ENCODE results near the gene KBTBD13. TPM values are rescaled to one million over a fixed set of nuclear protein-coding genes. Genes with fewer than 3 reads are reported as not detected.

Gene KBTBD13
- total RNA-seq, 1 donor from 2014 or later: not detected

- peak; percentile 77 for DNase-seq (ENCODE audit: low spot score)
- Mint-ChIP-seq H3K4me3 (no peak overlapping the region), H3K36me3 (peaks cover 1% of the 10 kb centered on the region), H3K27ac (peak overlapping the region; percentile 33), H3K9me3 (peaks cover 2% of the 10 kb centered on the region), H3K27me3 (ENCODE audit: insufficient read depth, low read depth) (peaks cover 19% of the 10 kb centered on the region), H3K4me1 (peaks cover 26% of the 10 kb centered on the region)
- TF ChIP-seq EZH2 (IDR thresholded peaks at IDR 0.05): no peak
- TF ChIP-seq, protein P1, sequence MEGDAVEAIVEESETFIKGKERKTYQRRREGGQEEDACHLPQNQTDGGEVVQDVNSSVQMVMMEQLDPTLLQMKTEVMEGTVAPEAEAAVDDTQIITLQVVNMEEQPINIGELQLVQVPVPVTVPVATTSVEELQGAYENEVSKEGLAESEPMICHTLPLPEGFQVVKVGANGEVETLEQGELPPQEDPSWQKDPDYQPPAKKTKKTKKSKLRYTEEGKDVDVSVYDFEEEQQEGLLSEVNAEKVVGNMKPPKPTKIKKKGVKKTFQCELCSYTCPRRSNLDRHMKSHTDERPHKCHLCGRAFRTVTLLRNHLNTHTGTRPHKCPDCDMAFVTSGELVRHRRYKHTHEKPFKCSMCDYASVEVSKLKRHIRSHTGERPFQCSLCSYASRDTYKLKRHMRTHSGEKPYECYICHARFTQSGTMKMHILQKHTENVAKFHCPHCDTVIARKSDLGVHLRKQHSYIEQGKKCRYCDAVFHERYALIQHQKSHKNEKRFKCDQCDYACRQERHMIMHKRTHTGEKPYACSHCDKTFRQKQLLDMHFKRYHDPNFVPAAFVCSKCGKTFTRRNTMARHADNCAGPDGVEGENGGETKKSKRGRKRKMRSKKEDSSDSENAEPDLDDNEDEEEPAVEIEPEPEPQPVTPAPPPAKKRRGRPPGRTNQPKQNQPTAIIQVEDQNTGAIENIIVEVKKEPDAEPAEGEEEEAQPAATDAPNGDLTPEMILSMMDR (IDR thresholded peaks at IDR 0.05): peak; percentile 58
- Histone ChIP-seq H3K4me1 (peaks cover 23% of the 10 kb centered on the region), H3K9me3 (ENCODE audit: low read depth) (no peaks in the 10 kb centered on the region), H3K36me3 (no peaks in the 10 kb centered on the region), H2AFZ (replicated peaks) (no peak overlapping the region), H4K20me1 (ENCODE audit: low read depth) (peaks cover 17% of the 10 kb centered on the region), H3K79me2 (ENCODE audit: low read depth) (no peaks in the 10 kb centered on the region), H3K27ac (no peak overlapping the region), H3K4me3 (no peak overlapping the region), H3K4me2 (no peak overlapping the region), H3F3A (ENCODE audit: low read depth) (peaks cover 26% of the 10 kb centered on the region), H3K27me3 (peaks cover 67% of the 10 kb centered on the region), H3K9ac (no peak overlapping the region)
These were observed 1.4 kb downstream of the KBTBD13 start for GRCh38 chr15:65077981-65078352.

GRCh38 chr15:65079580-65079979 lies 3.0 kb downstream of the KBTBD13 start:
- Mint-ChIP-seq H3K9me3 (peaks cover 2% of the 10 kb centered on the region), H3K27me3 (ENCODE audit: insufficient read depth, low read depth) (peaks cover 21% of the 10 kb centered on the region), H3K36me3 (peaks cover 1% of the 10 kb centered on the region), H3K27ac (no peak overlapping the region), H3K4me3 (no peak overlapping the region), H3K4me1 (peaks cover 43% of the 10 kb centered on the region)
- no peaks in the 10 kb centered on the region for H3K36me3 ChIP-seq
- H4K20me1 ChIP-seq (ENCODE audit: low read depth): peaks cover 33% of the 10 kb centered on the region
- peaks cover 42% of the 10 kb centered on the region for H3F3A ChIP-seq (ENCODE audit: low read depth)
- H3K4me1 ChIP-seq: peaks cover 39% of the 10 kb centered on the region
- H3K27me3 ChIP-seq: peaks cover 75% of the 10 kb centered on the region
- no peaks in the 10 kb centered on the region for H3K9me3 ChIP-seq (ENCODE audit: low read depth)
- no peak for TF ChIP-seq EZH2 (IDR thresholded peaks at IDR 0.05)
- TF ChIP-seq, protein P1 (IDR thresholded peaks at IDR 0.05): no peak
- no peak overlapping the region for H3K4me2 ChIP-seq
- H3K9ac ChIP-seq: no peak overlapping the region
- H3K4me3 ChIP-seq: no peak overlapping the region
- H2AFZ ChIP-seq (replicated peaks): no peak overlapping the region
- H3K27ac ChIP-seq: no peak overlapping the region
- no peak for DNase-seq (ENCODE audit: low spot score)
- no peaks in the 10 kb centered on the region for H3K79me2 ChIP-seq (ENCODE audit: low read depth)

DNA sequence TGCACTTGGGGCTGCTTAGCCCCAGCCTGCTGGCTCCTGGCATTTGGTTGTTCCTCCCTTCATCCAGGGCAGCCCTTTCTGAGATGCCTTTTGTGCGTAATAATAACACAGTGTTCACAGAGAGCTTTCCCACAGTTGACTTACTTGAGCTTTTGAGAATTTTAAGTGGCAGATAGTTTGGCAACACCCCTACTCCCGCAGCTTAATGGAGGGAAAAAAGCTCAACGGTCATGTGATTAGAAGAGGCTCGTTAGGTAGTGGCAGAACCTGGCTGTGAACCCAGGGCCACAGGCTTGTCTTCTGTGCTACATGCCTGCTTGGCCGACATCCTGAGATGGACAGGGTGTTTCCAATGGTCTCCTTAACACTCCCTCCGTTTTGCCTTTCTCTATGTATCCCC lies 4.7 kb downstream of the KBTBD13 start:
- no peak overlapping the region for H3K27ac ChIP-seq
- no peak overlapping the region for H2AFZ ChIP-seq (replicated peaks)
- peaks cover 89% of the 10 kb centered on the region for H3K27me3 ChIP-seq
- H3F3A ChIP-seq (ENCODE audit: low read depth): peaks cover 46% of the 10 kb centered on the region
- H3K9ac ChIP-seq: no peak overlapping the region
- H3K36me3 ChIP-seq: no peaks in the 10 kb centered on the region
- peaks cover 48% of the 10 kb centered on the region for H3K4me1 ChIP-seq
- Mint-ChIP-seq H3K4me1 (peaks cover 58% of the 10 kb centered on the region), H3K4me3 (no peak overlapping the region), H3K27ac (no peak overlapping the region), H3K36me3 (peaks cover 1% of the 10 kb centered on the region), H3K9me3 (peaks cover 2% of the 10 kb centered on the region), H3K27me3 (ENCODE audit: insufficient read depth, low read depth) (peaks cover 24% of the 10 kb centered on the region)
- TF ChIP-seq, protein P1 (IDR thresholded peaks at IDR 0.05): no peak
- no peaks in the 10 kb centered on the region for H3K79me2 ChIP-seq (ENCODE audit: low read depth)
- no peaks in the 10 kb centered on the region for H3K9me3 ChIP-seq (ENCODE audit: low read depth)
- H3K4me2 ChIP-seq: no peak overlapping the region
- H4K20me1 ChIP-seq (ENCODE audit: low read depth): peaks cover 35% of the 10 kb centered on the region
- no peak for DNase-seq (ENCODE audit: low spot score)
- no peak overlapping the region for H3K4me3 ChIP-seq

DNA sequence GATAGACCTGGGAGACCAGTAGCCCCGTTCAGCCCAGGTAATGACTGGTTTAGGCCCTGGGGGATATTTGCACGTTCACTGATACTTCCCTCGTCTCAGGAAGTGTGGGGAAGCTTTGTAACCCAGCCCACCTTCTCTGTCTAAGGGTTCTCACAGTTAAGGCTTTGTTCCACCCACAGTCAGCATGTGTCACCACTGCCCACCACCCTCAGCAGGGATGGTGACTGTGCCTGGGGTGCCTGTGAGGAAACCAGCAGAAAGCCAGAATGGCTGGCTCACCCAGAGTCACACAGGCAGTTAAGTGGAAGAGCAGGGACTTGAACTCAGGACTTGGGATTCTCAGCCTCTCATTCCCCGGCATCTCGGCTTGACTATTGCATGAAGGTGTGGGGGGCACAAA lies 5.2 kb downstream of the KBTBD13 start:
- H3K27ac ChIP-seq: no peak overlapping the region
- no peak for DNase-seq (ENCODE audit: low spot score)
- no peak overlapping the region for H3K4me3 ChIP-seq
- peaks cover 46% of the 10 kb centered on the region for H3F3A ChIP-seq (ENCODE audit: low read depth)
- H3K4me1 ChIP-seq: peaks cover 48% of the 10 kb centered on the region
- H2AFZ ChIP-seq (replicated peaks): no peak overlapping the region
- no peaks in the 10 kb centered on the region for H3K79me2 ChIP-seq (ENCODE audit: low read depth)
- no peaks in the 10 kb centered on the region for H3K9me3 Mint-ChIP-seq
- H4K20me1 ChIP-seq (ENCODE audit: low read depth): peaks cover 35% of the 10 kb centered on the region
- no peak overlapping the region for H3K4me3 Mint-ChIP-seq
- TF ChIP-seq, protein P1 (IDR thresholded peaks at IDR 0.05): no peak
- TF ChIP-seq EZH2phosphoT487 (IDR thresholded peaks at IDR 0.05): no peak
- no peak for TF ChIP-seq EZH2 (IDR thresholded peaks at IDR 0.05)
- peak overlapping the region; percentile 72 for H3K4me2 ChIP-seq
- H3K4me1 Mint-ChIP-seq: peaks cover 58% of the 10 kb centered on the region
- H3K9me3 ChIP-seq (ENCODE audit: low read depth): no peaks in the 10 kb centered on the region
- H3K36me3 ChIP-seq: no peaks in the 10 kb centered on the region
- H3K27me3 Mint-ChIP-seq (ENCODE audit: insufficient read depth, low read depth): peaks cover 22% of the 10 kb centered on the region
- H3K36me3 Mint-ChIP-seq: no peaks in the 10 kb centered on the region
- H3K27me3 ChIP-seq: peaks cover 88% of the 10 kb centered on the region
- no peak overlapping the region for H3K9ac ChIP-seq
- H3K27ac Mint-ChIP-seq: no peak overlapping the region

Data from neural progenitor cell (in vitro differentiated cells).